HEK293T (cell line): ENCODE data around the gene IFI6.

ENCODE experiments used
- ELF4 ChIP-seq: fragments of 450-650 bp; IDR thresholded peaks from 2 replicates; pipeline ENCODE4 v1.6.1; 2017; ENCODE audit warnings: antibody characterized with exemption
- SUZ12 ChIP-seq: fragments of 450-650 bp; IDR thresholded peaks from 2 replicates; pipeline ENCODE4 v1.6.1; 2016; ENCODE audit warnings: mild to moderate bottlenecking

- TF ChIP-seq ELF4 (no peak), SUZ12 (no peak)
Measured at GRCh38 chr1:27690183-27690582, 18.2 kb upstream of the IFI6 start.
